HCT116 (cell line): ENCODE results near the gene RAMP3. TPM values are rescaled to one million over a fixed set of nuclear protein-coding genes. Genes with fewer than 3 reads are reported as not detected.

ENCODE experiments used
- ATAC-seq: fragments of 200-7000 bp; cut with Tn5 transposase; 2 replicates; pipeline ENCODE4 v1.9.1; 2020; ENCODE audit warnings: mild to moderate bottlenecking, moderate library complexity
- BruUV-seq: library from RNA; stranded (reverse); fragments of 400-500 nt; replicated peaks from 2 replicates; lab custom pipeline; 2021; lab: Mats Ljungman, UMichigan
- CTCF ChIA-PET: fragments of 300-600 bp; sonication (Branson Sonifier 250); formaldehyde crosslinking; loops from one replicate; lab custom pipeline; 2021; ENCODE audit warnings: antibody characterized with exemption; lab: Charles Lee
- POLR2A ChIA-PET: fragments of 300-600, 350-600 bp; sonication (Branson Sonifier 250); formaldehyde crosslinking; loops from one replicate; lab custom pipeline; 2021; ENCODE audit warnings: antibody characterized with exemption; lab: Charles Lee
- RAD21 ChIA-PET, 2 experiments: fragments of 300-600 bp; sonication (Branson Sonifier 250); formaldehyde crosslinking; loops; one replicate each; lab custom pipeline; 2023; ENCODE audit warnings: low total read pairs in 2 of 2; ENCODE audit not compliant: uncharacterized antibody in 2 of 2, unreplicated experiment in 2 of 2, low non-redundant PET in 1 of 2; lab: Charles Lee
- DNase-seq: peaks from one replicate; pipeline ENCODE4 v3.0.0-alpha.2; 2010; ENCODE audit warnings: low read depth, low spot score
- H2AFZ ChIP-seq: fragments of 200-600 bp; shearing (Covaris generic), sonication (generic); 2 replicates; pipeline ENCODE4 v1.6.1; 2017; ENCODE audit warnings: low read depth, mixed run types, mixed read lengths, antibody characterized with exemption, low read length; ENCODE audit not compliant: poor library complexity, severe bottlenecking
- H3K27ac ChIP-seq: 2 replicates; pipeline ENCODE4 v1.5.1; 2012; ENCODE audit warnings: low read depth, low read length
- H3K27me3 ChIP-seq: fragments of 200-600 bp; sonication (generic); 2 replicates; pipeline ENCODE4 v1.6.1; 2016; ENCODE audit warnings: mixed run types, low read length, mixed read lengths; ENCODE audit not compliant: insufficient read depth
- H3K36me3 ChIP-seq, 2 experiments: fragments of 200-500 bp in 1 of 2; fragments of 200-600 bp in 1 of 2; sonication (Bioruptor generic) in 1 of 2; sonication (generic) in 1 of 2; 2 replicates each; pipeline versions ENCODE4 v1.5.1 to v1.6.1; 2014 to 2016; ENCODE audit warnings: low read length in 2 of 2, inconsistent platforms in 1 of 2, mixed read lengths in 1 of 2, mixed run types in 1 of 2; ENCODE audit not compliant: insufficient read depth in 2 of 2, control insufficient read depth in 1 of 2
- H3K4me1 ChIP-seq, 2 experiments: fragments of 200-600 bp in 1 of 2; sonication (generic) in 1 of 2; 2 replicates each; pipeline versions ENCODE4 v1.5.1 to v1.6.1; 2012 to 2017; ENCODE audit warnings: low read length in 2 of 2, inconsistent platforms in 1 of 2, mild to moderate bottlenecking in 1 of 2, mixed read lengths in 1 of 2, mixed run types in 1 of 2, moderate library complexity in 1 of 2; ENCODE audit not compliant: insufficient read depth in 2 of 2, control insufficient read depth in 1 of 2
- H3K4me2 ChIP-seq: fragments of 200-600 bp; sonication (generic); 2 replicates; pipeline ENCODE4 v1.6.1; 2017; ENCODE audit warnings: mixed run types, low read length, mixed read lengths
- H3K4me3 ChIP-seq, 2 experiments: fragments of 200-600 bp in 1 of 2; sonication (generic) in 1 of 2; replicated peaks in 1 of 2; 2 replicates each; pipeline ENCODE4 v1.5.1; 2011 to 2016; ENCODE audit warnings: low read length in 2 of 2, control low read depth in 1 of 2, low read depth in 1 of 2, mild to moderate bottlenecking in 1 of 2, mixed read lengths in 1 of 2, mixed run types in 1 of 2
- H3K79me2 ChIP-seq: fragments of 200-600 bp; sonication (generic); 2 replicates; pipeline ENCODE4 v1.6.1; 2017; ENCODE audit warnings: mild to moderate bottlenecking, mixed run types, low read length, moderate library complexity, mixed read lengths; ENCODE audit not compliant: insufficient read depth
- H3K9ac ChIP-seq: fragments of 200-600 bp; sonication (generic); 2 replicates; pipeline ENCODE4 v1.6.1; 2016; ENCODE audit warnings: low read length, mixed read lengths
- H3K9me2 ChIP-seq: fragments of 200-600 bp; sonication (generic), shearing (Covaris generic); 2 replicates; pipeline ENCODE4 v1.6.1; 2017; ENCODE audit warnings: mixed run types, mild to moderate bottlenecking, moderate library complexity; ENCODE audit not compliant: insufficient read depth
- H3K9me3 ChIP-seq, 2 experiments: fragments of 200-500 bp in 1 of 2; fragments of 200-600 bp in 1 of 2; sonication (Bioruptor generic) in 1 of 2; sonication (generic) in 1 of 2; 2 replicates each; pipeline ENCODE4 v1.6.1; 2014 to 2017; ENCODE audit warnings: low read length in 2 of 2, mixed read lengths in 2 of 2, inconsistent platforms in 1 of 2, low read depth in 1 of 2, mild to moderate bottlenecking in 1 of 2, mixed run types in 1 of 2, moderate library complexity in 1 of 2; ENCODE audit not compliant: control insufficient read depth in 1 of 2, insufficient read depth in 1 of 2
- H4K20me1 ChIP-seq: fragments of 200-600 bp; sonication (generic), shearing (Covaris generic); 2 replicates; pipeline ENCODE4 v1.6.1; 2017; ENCODE audit warnings: mixed run types, mild to moderate bottlenecking, moderate library complexity; ENCODE audit not compliant: insufficient read depth
- ATF3 ChIP-seq: IDR thresholded peaks from 2 replicates; pipeline ENCODE4 v1.6.1; 2012
- CBX3 ChIP-seq: IDR thresholded peaks from 2 replicates; pipeline ENCODE4 v1.6.1; 2012; ENCODE audit warnings: low read depth
- CEBPB ChIP-seq: IDR thresholded peaks from 2 replicates; pipeline ENCODE4 v1.6.1; 2012; ENCODE audit warnings: low read depth
- CTCF ChIP-seq, 3 experiments: fragments of 200-600 bp in 1 of 3; sonication (generic) in 1 of 3; IDR thresholded peaks in 2 of 3; conservative IDR thresholded peaks in 1 of 3; 2 replicates each; pipeline ENCODE4 v1.5.1; 2012 to 2017; ENCODE audit warnings: low read depth in 2 of 3, low read length in 2 of 3, antibody characterized with exemption in 1 of 3, borderline replicate concordance in 1 of 3, control low read depth in 1 of 3, mild to moderate bottlenecking in 1 of 3, mixed read lengths in 1 of 3, mixed run types in 1 of 3, moderate library complexity in 1 of 3; ENCODE audit not compliant: insufficient read depth in 1 of 3
- EZH2 ChIP-seq: fragments of 200-600 bp; sonication (generic); IDR thresholded peaks from 2 replicates; pipeline ENCODE4 v1.6.1; 2017; ENCODE audit warnings: antibody characterized with exemption, mixed run types
- EZH2phosphoT487 ChIP-seq: fragments of 200-600 bp; IDR thresholded peaks from 2 replicates; pipeline ENCODE4 v1.6.1; 2018; ENCODE audit warnings: antibody characterized with exemption, borderline replicate concordance
- FOSL1 ChIP-seq: IDR thresholded peaks from 2 replicates; pipeline ENCODE4 v1.6.1; 2012; ENCODE audit warnings: low read depth
- JUND ChIP-seq: IDR thresholded peaks from 2 replicates; pipeline ENCODE4 v1.6.1; 2012
- POLR2A ChIP-seq: IDR thresholded peaks from 2 replicates; pipeline ENCODE4 v1.7.0; 2011; ENCODE audit warnings: borderline replicate concordance; ENCODE audit not compliant: insufficient read depth, insufficient read length; ENCODE audit errors: extremely low read depth
- POLR2AphosphoS5 ChIP-seq: IDR thresholded peaks from 2 replicates; pipeline ENCODE4 v1.6.1; 2011; ENCODE audit warnings: mild to moderate bottlenecking, low read depth, low read length, moderate library complexity
- RAD21 ChIP-seq: IDR thresholded peaks from 2 replicates; pipeline ENCODE4 v1.6.1; 2012; ENCODE audit warnings: low read depth, mild to moderate bottlenecking
- REST ChIP-seq: IDR thresholded peaks from 2 replicates; pipeline ENCODE4 v1.6.1; 2012; ENCODE audit warnings: low read depth
- SIN3A ChIP-seq: IDR thresholded peaks from 2 replicates; pipeline ENCODE4 v1.6.1; 2012; ENCODE audit warnings: low read depth
- SP1 ChIP-seq: IDR thresholded peaks from 2 replicates; pipeline ENCODE4 v1.6.1; 2012; ENCODE audit warnings: low read depth
- SRF ChIP-seq: IDR thresholded peaks from 2 replicates; pipeline ENCODE4 v1.6.1; 2012; ENCODE audit warnings: low read depth
- TCF7L2 ChIP-seq: IDR thresholded peaks from 2 replicates; pipeline ENCODE4 v1.7.0; 2011; ENCODE audit warnings: borderline replicate concordance, inconsistent platforms; ENCODE audit not compliant: insufficient read depth, insufficient read length; ENCODE audit errors: extremely low read depth
- YY1 ChIP-seq: IDR thresholded peaks from 2 replicates; pipeline ENCODE4 v1.6.1; 2011; ENCODE audit warnings: low read length, low read depth, moderate library complexity, mild to moderate bottlenecking; ENCODE audit not compliant: insufficient replicate concordance; ENCODE audit errors: extremely low read depth
- ZBTB33 ChIP-seq: IDR thresholded peaks from 2 replicates; pipeline ENCODE4 v1.6.1; 2011; ENCODE audit warnings: mild to moderate bottlenecking, low read length, moderate library complexity; ENCODE audit not compliant: insufficient replicate concordance; ENCODE audit errors: extremely low read depth
- ZFX ChIP-seq: fragments of 450-650 bp; IDR thresholded peaks from 2 replicates; pipeline ENCODE4 v1.6.1; 2017
- ZNF274 ChIP-seq: fragments of 200-500 bp; sonication (Bioruptor generic); IDR thresholded peaks from 2 replicates; pipeline ENCODE4 v1.6.1; 2014; ENCODE audit warnings: mild to moderate bottlenecking, low read depth, low read length, inconsistent platforms
- intact Hi-C: fragments of 100-400 bp; cut with micrococcal nuclease; formaldehyde crosslinking; loops from 2 replicates; pipeline ENCODE4 v1.10.0; 2022
- total RNA-seq: library from RNA; stranded (reverse); gene quantifications from one replicate; pipeline ENCODE4 v1.2.1, GENCODE V29; 2021; ENCODE audit not compliant: unreplicated experiment

RAMP3 gene
- total RNA-seq, 1 experiment from 2014 or later: not detected

- Histone ChIP-seq H3K4me2 (no peak overlapping the region), H2AFZ (no peak overlapping the region), H3K36me3 (no peaks in the 10 kb centered on the region), H3K79me2 (no peaks in the 10 kb centered on the region), H3K9me3 (no peaks in the 10 kb centered on the region), H3K9ac (no peak overlapping the region), H3K4me3 (no peak overlapping the region), H4K20me1 (no peaks in the 10 kb centered on the region)
- ChIA-PET POLR2A (no interaction called here), RAD21 (no interaction called here), CTCF (no interaction called here)
- no peak for DNase-seq
- no TSS peak for BruUV-seq
- TF ChIP-seq CBX3 (no peak), SIN3A (no peak), YY1 (no peak), POLR2A (no peak), ZBTB33 (no peak), FOSL1 (no peak), REST (no peak), ZNF274 (no peak), JUND (no peak), EZH2phosphoT487 (no peak), RAD21 (no peak), CEBPB (no peak), CTCF (IDR thresholded peaks at IDR 0.05 in 2 of 3, conservative IDR thresholded peaks at IDR 0.05 in 1 of 3; ENCODE audit: borderline replicate concordance in 1 of 3, insufficient read depth in 1 of 3, low read depth in 2 of 3, low read length in 2 of 3) (no peak), SRF (no peak), SP1 (no peak), TCF7L2 (no peak), POLR2AphosphoS5 (no peak), ATF3 (no peak), EZH2 (no peak), ZFX (no peak)
- TF ChIP-seq, all 23 proteins: peak for 0
- Histone ChIP-seq H3K4me1 (no peaks in the 10 kb centered on the region), H3K9me2 (no peaks in the 10 kb centered on the region), H3K27me3 (0 out of 2 replicates have a peak, but pooled peaks cover 9% of the 10 kb centered on the region), H3K27ac (no peak overlapping the region)
- intact Hi-C loops: no loop called here
- no peak for ATAC-seq
Observed at GRCh38 chr7:45199506-45199905, 41.9 kb downstream of the RAMP3 start.
